ENCODE data around the gene WWOX.

The WWOX gene

GRCh38 chr16:79191933-79192332, 1092.5 kb downstream of the WWOX start:
- Histone ChIP-seq H3K4me1 (ENCODE audit: insufficient read depth, low read length) (peaks cover 10% of the 10 kb centered on the region; the same call in 1 of the 2 replicates), H3K9ac (ENCODE audit: low read depth, low read length) (no peak overlapping the region), H2AFZ (ENCODE audit: low read depth, low read length) (no peak overlapping the region), H3K36me3 (ENCODE audit: insufficient read depth, low read length) (no peaks in the 10 kb centered on the region), H3K79me2 (ENCODE audit: insufficient read depth, low read length) (no peaks in the 10 kb centered on the region), H4K20me1 (ENCODE audit: insufficient read depth, low read length) (no peaks in the 10 kb centered on the region), H3K4me3 (ENCODE audit: low read depth in 1 of 2, low read length in 2 of 2) (no peak overlapping the region), H3K4me2 (ENCODE audit: insufficient read depth, low read length) (no peak overlapping the region), H3K27me3 (ENCODE audit: insufficient read depth, low read length, poor library complexity) (no peaks in the 10 kb centered on the region), H3K9me3 (ENCODE audit: insufficient read depth, low read length, severe bottlenecking) (no peaks in the 10 kb centered on the region), H3K27ac (ENCODE audit: low read length) (no peak overlapping the region)
- DNase-seq (no peak), ATAC-seq (ENCODE audit: insufficient read depth, low read depth) (no peak)
- no peak for TF ChIP-seq EZH2 (IDR thresholded peaks at IDR 0.05; ENCODE audit: borderline replicate concordance, low read depth, low read length, severe bottlenecking)
- TF ChIP-seq, protein P1, sequence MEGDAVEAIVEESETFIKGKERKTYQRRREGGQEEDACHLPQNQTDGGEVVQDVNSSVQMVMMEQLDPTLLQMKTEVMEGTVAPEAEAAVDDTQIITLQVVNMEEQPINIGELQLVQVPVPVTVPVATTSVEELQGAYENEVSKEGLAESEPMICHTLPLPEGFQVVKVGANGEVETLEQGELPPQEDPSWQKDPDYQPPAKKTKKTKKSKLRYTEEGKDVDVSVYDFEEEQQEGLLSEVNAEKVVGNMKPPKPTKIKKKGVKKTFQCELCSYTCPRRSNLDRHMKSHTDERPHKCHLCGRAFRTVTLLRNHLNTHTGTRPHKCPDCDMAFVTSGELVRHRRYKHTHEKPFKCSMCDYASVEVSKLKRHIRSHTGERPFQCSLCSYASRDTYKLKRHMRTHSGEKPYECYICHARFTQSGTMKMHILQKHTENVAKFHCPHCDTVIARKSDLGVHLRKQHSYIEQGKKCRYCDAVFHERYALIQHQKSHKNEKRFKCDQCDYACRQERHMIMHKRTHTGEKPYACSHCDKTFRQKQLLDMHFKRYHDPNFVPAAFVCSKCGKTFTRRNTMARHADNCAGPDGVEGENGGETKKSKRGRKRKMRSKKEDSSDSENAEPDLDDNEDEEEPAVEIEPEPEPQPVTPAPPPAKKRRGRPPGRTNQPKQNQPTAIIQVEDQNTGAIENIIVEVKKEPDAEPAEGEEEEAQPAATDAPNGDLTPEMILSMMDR (IDR thresholded peaks at IDR 0.05; ENCODE audit: borderline replicate concordance, extremely low read depth, low read length, poor library complexity, severe bottlenecking), result no peak

- no peaks in the 10 kb centered on the region for H3K79me2 ChIP-seq (ENCODE audit: insufficient read depth, low read length)
- no peaks in the 10 kb centered on the region for H3K27me3 ChIP-seq (ENCODE audit: insufficient read depth, low read length, poor library complexity)
- TF ChIP-seq, protein P1 (IDR thresholded peaks at IDR 0.05; ENCODE audit: borderline replicate concordance, extremely low read depth, low read length, poor library complexity, severe bottlenecking), result no peak
- no peak for TF ChIP-seq EZH2 (IDR thresholded peaks at IDR 0.05; ENCODE audit: borderline replicate concordance, low read depth, low read length, severe bottlenecking)
- H2AFZ ChIP-seq (ENCODE audit: low read depth, low read length), result no peak overlapping the region
- no peaks in the 10 kb centered on the region for H3K9me3 ChIP-seq (ENCODE audit: insufficient read depth, low read length, severe bottlenecking)
- H3K4me2 ChIP-seq (ENCODE audit: insufficient read depth, low read length), result no peak overlapping the region
- no peaks in the 10 kb centered on the region for H4K20me1 ChIP-seq (ENCODE audit: insufficient read depth, low read length)
- H3K4me3 ChIP-seq (ENCODE audit: low read depth in 1 of 2, low read length in 2 of 2), result no peak overlapping the region
- H3K36me3 ChIP-seq (ENCODE audit: insufficient read depth, low read length), result no peaks in the 10 kb centered on the region
- no peak overlapping the region for H3K27ac ChIP-seq (ENCODE audit: low read length)
- DNase-seq (no peak), ATAC-seq (ENCODE audit: insufficient read depth, low read depth) (no peak)
- no peak overlapping the region for H3K9ac ChIP-seq (ENCODE audit: low read depth, low read length)
- peaks cover 6% of the 10 kb centered on the region; the same call in 1 of the 2 replicates for H3K4me1 ChIP-seq (ENCODE audit: insufficient read depth, low read length)
Observed at GRCh38 chr16:79192904-79193303, 1093.5 kb downstream of the WWOX start.

- no peaks in the 10 kb centered on the region for H3K9me3 ChIP-seq (ENCODE audit: insufficient read depth, low read length, severe bottlenecking)
- H3K27ac ChIP-seq (ENCODE audit: low read length), result no peak overlapping the region
- TF ChIP-seq, protein P1 (IDR thresholded peaks at IDR 0.05; ENCODE audit: borderline replicate concordance, extremely low read depth, low read length, poor library complexity, severe bottlenecking), result no peak
- no peak for TF ChIP-seq EZH2 (IDR thresholded peaks at IDR 0.05; ENCODE audit: borderline replicate concordance, low read depth, low read length, severe bottlenecking)
- no peak overlapping the region for H3K9ac ChIP-seq (ENCODE audit: low read depth, low read length)
- H2AFZ ChIP-seq (ENCODE audit: low read depth, low read length), result no peak overlapping the region
- no peak overlapping the region for H3K4me2 ChIP-seq (ENCODE audit: insufficient read depth, low read length)
- peaks cover 3% of the 10 kb centered on the region; the same call in 1 of the 2 replicates for H3K4me1 ChIP-seq (ENCODE audit: insufficient read depth, low read length)
- no peaks in the 10 kb centered on the region for H4K20me1 ChIP-seq (ENCODE audit: insufficient read depth, low read length)
- no peaks in the 10 kb centered on the region for H3K36me3 ChIP-seq (ENCODE audit: insufficient read depth, low read length)
- H3K27me3 ChIP-seq (ENCODE audit: insufficient read depth, low read length, poor library complexity), result no peaks in the 10 kb centered on the region
- no peaks in the 10 kb centered on the region for H3K79me2 ChIP-seq (ENCODE audit: insufficient read depth, low read length)
- no peak overlapping the region for H3K4me3 ChIP-seq (ENCODE audit: low read depth in 1 of 2, low read length in 2 of 2)
- ATAC-seq (ENCODE audit: insufficient read depth, low read depth) (no peak), DNase-seq (no peak)
Observed at GRCh38 chr16:79194291-79194690, 1094.8 kb downstream of the WWOX start.

- H3K4me2 ChIP-seq (ENCODE audit: insufficient read depth, low read length), result no peak overlapping the region
- H3K27me3 ChIP-seq (ENCODE audit: insufficient read depth, low read length, poor library complexity), result no peaks in the 10 kb centered on the region
- H3K36me3 ChIP-seq (ENCODE audit: insufficient read depth, low read length), result no peaks in the 10 kb centered on the region
- H3K9ac ChIP-seq (ENCODE audit: low read depth, low read length), result no peak overlapping the region
- no peak overlapping the region for H2AFZ ChIP-seq (ENCODE audit: low read depth, low read length)
- H3K27ac ChIP-seq (ENCODE audit: low read length), result no peak overlapping the region
- TF ChIP-seq, protein P1 (IDR thresholded peaks at IDR 0.05; ENCODE audit: borderline replicate concordance, extremely low read depth, low read length, poor library complexity, severe bottlenecking), result no peak
- TF ChIP-seq EZH2 (IDR thresholded peaks at IDR 0.05; ENCODE audit: borderline replicate concordance, low read depth, low read length, severe bottlenecking), result no peak
- no peak overlapping the region for H3K4me3 ChIP-seq (ENCODE audit: low read depth in 1 of 2, low read length in 2 of 2)
- no peak for ATAC-seq (ENCODE audit: insufficient read depth, low read depth)
- no peaks in the 10 kb centered on the region for H3K9me3 ChIP-seq (ENCODE audit: insufficient read depth, low read length, severe bottlenecking)
- DNase-seq, result no peak
- H4K20me1 ChIP-seq (ENCODE audit: insufficient read depth, low read length), result no peaks in the 10 kb centered on the region
- peaks cover 3% of the 10 kb centered on the region; the same call in 1 of the 2 replicates for H3K4me1 ChIP-seq (ENCODE audit: insufficient read depth, low read length)
- no peaks in the 10 kb centered on the region for H3K79me2 ChIP-seq (ENCODE audit: insufficient read depth, low read length)
Observed at GRCh38 chr16:79195938-79196337, 1096.5 kb downstream of the WWOX start.
